Measurements from ENCODE around the gene OR1F1. TPM values are rescaled to one million over a fixed set of nuclear protein-coding genes. Genes with fewer than 3 reads are reported as not detected.

The OR1F1 gene
- total RNA-seq, 1 donor from 2014 or later = 0.37 TPM

- H3K4me1 Mint-ChIP-seq (ENCODE audit: low read depth) = no peaks in the 10 kb centered on the region
- H3K27me3 Mint-ChIP-seq (ENCODE audit: low read depth) = peaks cover 19% of the 10 kb centered on the region
- no peak for TF ChIP-seq CTCF (IDR thresholded peaks at IDR 0.05)
- no peak overlapping the region for H3K27ac Mint-ChIP-seq (ENCODE audit: unreplicated experiment)
- no peaks in the 10 kb centered on the region for H3K9me3 Mint-ChIP-seq (ENCODE audit: low read depth)
- no peaks in the 10 kb centered on the region for H3K36me3 Mint-ChIP-seq (ENCODE audit: low read depth)
- no peak overlapping the region for H3K4me3 Mint-ChIP-seq (ENCODE audit: unreplicated experiment)
- DNase-seq (ENCODE audit: low spot score) = no peak
Measured at GRCh38 chr16:3242709-3243108, 54.7 kb downstream of the OR1F1 start.

GRCh38 chr16:3243882-3244281 lies 55.9 kb downstream of the OR1F1 start:
- no peak overlapping the region for H3K27ac Mint-ChIP-seq (ENCODE audit: unreplicated experiment)
- H3K27me3 Mint-ChIP-seq (ENCODE audit: low read depth) = peaks cover 19% of the 10 kb centered on the region
- H3K36me3 Mint-ChIP-seq (ENCODE audit: low read depth) = no peaks in the 10 kb centered on the region
- H3K4me1 Mint-ChIP-seq (ENCODE audit: low read depth) = no peaks in the 10 kb centered on the region
- TF ChIP-seq CTCF (IDR thresholded peaks at IDR 0.05) = no peak
- H3K9me3 Mint-ChIP-seq (ENCODE audit: low read depth) = no peaks in the 10 kb centered on the region
- no peak for DNase-seq (ENCODE audit: low spot score)
- H3K4me3 Mint-ChIP-seq (ENCODE audit: unreplicated experiment) = no peak overlapping the region

- no peaks in the 10 kb centered on the region for H3K36me3 Mint-ChIP-seq (ENCODE audit: low read depth)
- H3K27me3 Mint-ChIP-seq (ENCODE audit: low read depth) = peaks cover 12% of the 10 kb centered on the region
- H3K4me1 Mint-ChIP-seq (ENCODE audit: low read depth) = no peaks in the 10 kb centered on the region
- H3K4me3 Mint-ChIP-seq (ENCODE audit: unreplicated experiment) = no peak overlapping the region
- no peak overlapping the region for H3K27ac Mint-ChIP-seq (ENCODE audit: unreplicated experiment)
- DNase-seq (ENCODE audit: low spot score) = no peak
- no peaks in the 10 kb centered on the region for H3K9me3 Mint-ChIP-seq (ENCODE audit: low read depth)
- no peak for TF ChIP-seq CTCF (IDR thresholded peaks at IDR 0.05)
Measured at GRCh38 chr16:3246002-3246401, 58.0 kb downstream of the OR1F1 start.

GRCh38 chr16:3246876-3247275 lies 58.9 kb downstream of the OR1F1 start:
- no peaks in the 10 kb centered on the region for H3K4me1 Mint-ChIP-seq (ENCODE audit: low read depth)
- DNase-seq (ENCODE audit: low spot score) = no peak
- H3K9me3 Mint-ChIP-seq (ENCODE audit: low read depth) = no peaks in the 10 kb centered on the region
- no peak for TF ChIP-seq CTCF (IDR thresholded peaks at IDR 0.05)
- no peak overlapping the region for H3K4me3 Mint-ChIP-seq (ENCODE audit: unreplicated experiment)
- no peaks in the 10 kb centered on the region for H3K36me3 Mint-ChIP-seq (ENCODE audit: low read depth)
- H3K27me3 Mint-ChIP-seq (ENCODE audit: low read depth) = peaks cover 11% of the 10 kb centered on the region
- H3K27ac Mint-ChIP-seq (ENCODE audit: unreplicated experiment) = no peak overlapping the region

- H3K4me1 Mint-ChIP-seq (ENCODE audit: low read depth) = no peaks in the 10 kb centered on the region
- no peaks in the 10 kb centered on the region for H3K9me3 Mint-ChIP-seq (ENCODE audit: low read depth)
- no peaks in the 10 kb centered on the region for H3K36me3 Mint-ChIP-seq (ENCODE audit: low read depth)
- no peak for DNase-seq (ENCODE audit: low spot score)
- TF ChIP-seq CTCF (IDR thresholded peaks at IDR 0.05) = no peak
- no peak overlapping the region for H3K4me3 Mint-ChIP-seq (ENCODE audit: unreplicated experiment)
- H3K27me3 Mint-ChIP-seq (ENCODE audit: low read depth) = peaks cover 11% of the 10 kb centered on the region
- no peak overlapping the region for H3K27ac Mint-ChIP-seq (ENCODE audit: unreplicated experiment)
Measured at GRCh38 chr16:3248596-3248995, 60.6 kb downstream of the OR1F1 start.

Measured in chondrocyte (in vitro differentiated cells).